ENCODE data around the gene ATP6V1B1.

GRCh38 chr2:70886541-70886987 lies 49.1 kb upstream of the ATP6V1B1 start:
- TF ChIP-seq POLR2A (IDR thresholded peaks at IDR 0.05; ENCODE audit: extremely low read depth, insufficient read length) (no peak), CTCF (IDR thresholded peaks at IDR 0.05; ENCODE audit: low read depth, low read length) (no peak)

Measured in NB4 (cell line).